ENCODE results near the gene SBK2. TPM values are rescaled to one million over a fixed set of nuclear protein-coding genes. Genes with fewer than 3 reads are reported as not detected.
"Not testable (repeated sequence)": the region's sequence is repeated elsewhere in the genome, so short reads cannot be mapped to it uniquely, and the experiment has no call there.

Gene SBK2, protein sequence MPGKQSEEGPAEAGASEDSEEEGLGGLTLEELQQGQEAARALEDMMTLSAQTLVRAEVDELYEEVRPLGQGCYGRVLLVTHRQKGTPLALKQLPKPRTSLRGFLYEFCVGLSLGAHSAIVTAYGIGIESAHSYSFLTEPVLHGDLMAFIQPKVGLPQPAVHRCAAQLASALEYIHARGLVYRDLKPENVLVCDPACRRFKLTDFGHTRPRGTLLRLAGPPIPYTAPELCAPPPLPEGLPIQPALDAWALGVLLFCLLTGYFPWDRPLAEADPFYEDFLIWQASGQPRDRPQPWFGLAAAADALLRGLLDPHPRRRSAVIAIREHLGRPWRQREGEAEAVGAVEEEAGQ
- total RNA-seq = not detected

DNA sequence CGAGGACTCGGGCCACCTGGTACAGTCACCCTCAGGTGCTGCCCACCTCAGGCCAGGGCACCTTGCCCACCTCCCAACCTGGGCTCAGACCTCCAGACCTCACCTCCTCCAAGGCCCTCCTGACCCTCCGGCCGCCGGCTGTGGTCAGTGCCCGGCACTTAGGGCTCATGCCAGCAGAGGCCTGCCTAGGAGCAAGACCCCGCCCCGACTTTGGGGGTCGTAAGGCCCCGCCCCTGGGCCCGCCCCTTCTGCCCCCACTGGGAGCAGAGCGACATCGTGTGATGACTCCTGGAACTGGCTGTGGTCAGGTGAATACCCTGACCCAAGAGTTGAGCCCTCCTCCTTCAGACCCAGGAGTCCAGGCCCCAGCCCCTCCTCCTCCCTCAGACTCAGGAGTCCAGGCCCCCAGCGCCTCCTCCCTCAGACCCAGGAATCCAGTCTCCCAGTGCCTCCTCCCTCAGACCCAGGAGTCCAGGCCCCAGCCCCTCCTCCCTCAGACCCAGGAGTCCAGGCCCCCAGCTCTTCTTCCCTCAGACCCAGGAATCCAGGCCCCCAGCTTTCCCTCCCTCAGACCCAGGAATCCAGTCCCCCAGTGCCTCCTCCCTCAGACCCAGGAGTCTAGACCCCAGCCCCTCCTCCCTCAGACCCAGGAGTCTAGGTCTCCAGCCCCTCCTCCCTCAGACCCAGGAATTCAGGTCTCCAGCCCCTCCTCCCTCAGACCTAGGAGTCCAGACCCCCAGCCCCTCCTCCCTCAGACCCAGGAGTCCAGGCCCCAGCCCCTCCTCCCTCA, at the start of gene SBK2:
TSS of gene SBK2 (minus strand) at position 183 of the 790 bp plus-strand sequence. CDS start 839 bp downstream, outside the sequence.
- Mint-ChIP-seq H3K27ac (no peak within 1 kb of the TSS), H3K27me3 (no peaks in the 10 kb centered on the region), H3K36me3 (ENCODE audit: low read depth) (no peaks in the 10 kb centered on the region), H3K4me1 (no peaks in the 10 kb centered on the region), H3K9me3 (ENCODE audit: low read depth) (no peaks in the 10 kb centered on the region), H3K4me3 (no peak within 1 kb of the TSS)
- DNase-seq = no peak
- POLR2A ChIA-PET = no interaction called here
- no peak for ATAC-seq
- CTCF ChIA-PET = no interaction called here
- intact Hi-C loops (cut with DNase I, micrococcal nuclease) = no loop called here

DNA sequence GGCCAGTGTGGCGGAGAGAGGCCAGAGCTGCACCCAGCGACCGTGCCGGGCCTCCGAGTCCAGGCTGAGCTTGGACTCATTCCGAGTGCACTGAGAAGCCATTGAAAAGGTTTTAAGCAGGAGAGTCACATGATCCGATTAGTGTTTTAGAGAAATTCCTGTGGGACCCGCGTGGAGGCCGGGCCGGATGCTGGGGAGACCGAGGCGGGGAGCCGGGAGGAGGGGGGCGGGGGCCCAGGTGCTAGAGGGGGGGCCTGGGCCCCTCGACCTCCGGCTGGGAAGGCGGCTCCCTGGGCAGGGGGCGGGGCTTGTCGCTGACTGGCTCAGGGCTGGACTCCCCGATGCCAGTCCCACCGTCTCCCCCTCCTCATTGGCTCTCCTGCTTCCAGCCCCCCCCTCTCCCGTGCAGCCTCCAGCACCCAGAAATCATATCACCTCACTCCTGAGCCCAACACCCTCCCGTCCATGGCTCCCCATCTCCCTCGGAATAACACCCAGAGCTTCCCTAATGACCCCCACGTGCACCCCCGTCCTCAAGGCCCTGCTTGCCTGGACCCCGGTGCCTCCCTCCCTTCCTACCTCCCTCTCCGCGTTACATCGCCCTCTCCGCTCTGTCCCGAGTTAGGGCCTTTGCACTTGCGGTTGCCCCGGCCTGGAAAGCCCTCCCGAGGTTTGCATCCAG, 48.9 kb upstream of the SBK2 start:
- Mint-ChIP-seq H3K27me3 (no peaks in the 10 kb centered on the region), H3K9me3 (ENCODE audit: low read depth) (no peaks in the 10 kb centered on the region), H3K27ac (peak overlapping the region; percentile 43), H3K36me3 (ENCODE audit: low read depth) (no peaks in the 10 kb centered on the region), H3K4me1 (peaks cover 32% of the 10 kb centered on the region), H3K4me3 (peak overlapping the region; percentile 71)
- ATAC-seq (peak; percentile 39), DNase-seq (peak; percentile 74)
- POLR2A ChIA-PET = interaction anchor here (1.1 kb wide), 1 partner anchor 13 kb away, joined by 3 read pairs; the partner anchor contains the start of gene FIZ1
- intact Hi-C loops (cut with DNase I, micrococcal nuclease) = loop anchor here in 1 of 2 experiments (5.0 kb wide), 1 partner anchor 727 kb away; the partner anchor contains the start of gene ZSCAN5A
- CTCF ChIA-PET = interaction anchor here (0.7 to 1.2 kb wide), 3 partner anchors 19 to 109 kb away, joined by 3 read pairs; partner anchors contain the start of gene ZNF628

DNA sequence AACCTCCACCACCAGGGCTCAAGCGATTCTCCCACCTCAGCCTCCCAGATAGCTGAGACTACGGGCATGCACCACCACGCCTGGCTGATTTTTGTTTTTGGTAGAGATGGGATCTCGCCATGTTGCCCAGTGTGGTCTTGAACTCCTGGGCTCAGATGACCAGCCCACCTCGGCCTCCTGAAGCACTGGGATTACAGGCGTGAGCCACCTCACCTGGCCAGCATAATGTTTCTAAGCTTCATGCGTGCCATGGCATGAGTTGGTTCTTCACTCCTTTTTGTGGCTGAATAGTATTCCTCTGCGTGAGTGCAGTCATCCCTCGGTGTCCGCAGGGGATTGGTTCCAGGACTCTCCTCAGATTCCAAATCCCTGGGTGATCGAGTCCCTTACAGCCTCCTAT, 47.9 kb upstream of the SBK2 start:
- H3K9me3 Mint-ChIP-seq (ENCODE audit: low read depth) = no peaks in the 10 kb centered on the region
- peaks cover 33% of the 10 kb centered on the region for H3K4me1 Mint-ChIP-seq
- intact Hi-C loops (cut with DNase I, micrococcal nuclease) = loop anchor here (5.0 kb wide), 2 partner anchors 57 to 727 kb away; partner anchors contain the start of genes ZNF580 (in 1 of the 2), ZNF581 (in 1 of the 2) and ZSCAN5A (in 1 of the 2)
- POLR2A ChIA-PET = no interaction called here
- ATAC-seq = no peak
- peaks cover 4% of the 10 kb centered on the region for H3K36me3 Mint-ChIP-seq (ENCODE audit: low read depth)
- no peak for DNase-seq
- no peak overlapping the region for H3K4me3 Mint-ChIP-seq
- H3K27ac Mint-ChIP-seq = no peak overlapping the region
- CTCF ChIA-PET = interaction anchor here (0.5 to 1.9 kb wide), 2 partner anchors 11 to 22 kb away, joined by 3 to 4 read pairs; no protein-coding TSS in a partner anchor
- H3K27me3 Mint-ChIP-seq = no peaks in the 10 kb centered on the region

DNA sequence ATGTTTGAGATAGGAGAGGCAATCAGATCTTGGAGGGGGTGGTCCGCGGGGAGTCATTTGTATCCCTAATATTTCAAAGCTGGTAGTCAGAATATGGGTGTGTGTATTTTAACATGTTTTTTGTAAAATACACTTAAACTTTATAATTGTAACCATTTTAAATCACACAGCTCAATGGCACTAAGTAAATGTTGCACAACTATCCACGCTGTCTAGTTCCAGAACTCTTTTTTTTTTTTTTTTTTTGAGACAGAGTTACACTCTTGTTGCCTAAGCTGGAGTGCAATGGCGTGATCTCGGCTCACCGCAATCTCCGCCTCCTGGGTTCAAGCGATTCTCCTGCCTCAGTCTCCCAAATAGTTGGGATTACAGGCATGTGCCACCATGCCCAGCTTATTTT, 47.0 kb upstream of the SBK2 start:
- H3K4me3 Mint-ChIP-seq; H3K9me3 Mint-ChIP-seq (ENCODE audit: low read depth); ATAC-seq; H3K36me3 Mint-ChIP-seq (ENCODE audit: low read depth); H3K27ac Mint-ChIP-seq; DNase-seq; H3K27me3 Mint-ChIP-seq: not testable (repeated sequence)
- ChIA-PET CTCF (interaction anchor here (0.6 to 1.9 kb wide), 3 partner anchors 10 to 51 kb away, joined by 3 to 4 read pairs (median 4); no protein-coding TSS in a partner anchor), POLR2A (interaction anchor here (0.6 kb wide), 1 partner anchor 41 kb away, joined by 5 read pairs; the partner anchor contains the start of gene ZNF784)
- intact Hi-C loops (cut with DNase I, micrococcal nuclease) = loop anchor here in 1 of 2 experiments (5.0 kb wide), 1 partner anchor 58 kb away; the partner anchor contains the start of genes ZNF580 and ZNF581
- peaks cover 37% of the 10 kb centered on the region for H3K4me1 Mint-ChIP-seq

GRCh38 chr19:55582284-55582683, 45.4 kb upstream of the SBK2 start:
- H3K27me3 Mint-ChIP-seq; H3K9me3 Mint-ChIP-seq (ENCODE audit: low read depth); H3K4me3 Mint-ChIP-seq; H3K27ac Mint-ChIP-seq; DNase-seq; POLR2A ChIA-PET; ATAC-seq: not testable (repeated sequence)
- CTCF ChIA-PET = interaction anchor here (0.9 to 1.1 kb wide), 2 partner anchors 49 to 51 kb away, joined by 3 to 4 read pairs; no protein-coding TSS in a partner anchor
- H3K4me1 Mint-ChIP-seq = peaks cover 33% of the 10 kb centered on the region
- intact Hi-C loops (cut with DNase I, micrococcal nuclease) = loop anchor here in 1 of 2 experiments (5.0 kb wide), 1 partner anchor 60 kb away; the partner anchor contains the start of genes ZNF580 and ZNF581
- peaks cover 14% of the 10 kb centered on the region for H3K36me3 Mint-ChIP-seq (ENCODE audit: low read depth)

DNA sequence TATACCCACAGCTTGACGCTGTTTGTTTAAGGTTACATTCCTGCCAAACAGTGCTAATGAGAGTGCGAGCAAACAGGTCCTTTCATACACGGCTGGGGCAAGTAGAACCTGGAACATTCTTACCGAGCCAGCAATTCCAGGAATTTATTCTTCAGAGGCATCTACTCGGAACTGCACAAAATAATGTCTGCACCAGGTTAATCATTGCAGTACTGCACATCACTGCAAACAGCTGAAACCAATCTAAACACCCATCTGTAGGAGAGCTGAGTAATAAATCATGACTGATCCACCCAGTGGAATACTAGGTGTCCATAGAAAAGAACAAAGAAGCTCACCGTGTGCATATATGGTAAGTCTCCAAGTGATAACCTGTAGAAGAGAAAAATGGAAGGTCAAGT, 44.9 kb upstream of the SBK2 start:
- Mint-ChIP-seq H3K27ac (no peak overlapping the region), H3K4me1 (peaks cover 29% of the 10 kb centered on the region), H3K27me3 (no peaks in the 10 kb centered on the region), H3K9me3 (ENCODE audit: low read depth) (no peaks in the 10 kb centered on the region), H3K4me3 (peak overlapping the region; percentile 83), H3K36me3 (ENCODE audit: low read depth) (peaks cover 18% of the 10 kb centered on the region)
- CTCF ChIA-PET = interaction anchor here (0.6 to 1.8 kb wide), 5 partner anchors 49 to 355 kb away, joined by 3 to 6 read pairs (median 3); no protein-coding TSS in a partner anchor
- no peak for ATAC-seq
- intact Hi-C loops (cut with DNase I, micrococcal nuclease) = loop anchor here (1.0 to 5.0 kb wide), 6 partner anchors 17 to 197 kb away; partner anchors contain the start of genes FIZ1 (in 1 of the 2), RPL28 (in 1 of the 2), ZNF580 (in 1 of the 2) and ZNF581 (in 1 of the 2)
- POLR2A ChIA-PET = interaction anchor here (2.0 kb wide), 1 partner anchor 17 kb away, joined by 6 read pairs; the partner anchor contains the start of gene FIZ1
- DNase-seq = no peak

- intact Hi-C loops (cut with DNase I, micrococcal nuclease) = loop anchor here (1.0 to 5.0 kb wide), 6 partner anchors 18 to 196 kb away; partner anchors contain the start of genes FIZ1 (in 1 of the 2), RPL28 (in 1 of the 2), ZNF580 (in 1 of the 2) and ZNF581 (in 1 of the 2)
- no peak for ATAC-seq
- ChIA-PET CTCF (interaction anchor here (0.6 to 1.8 kb wide), 5 partner anchors 50 to 356 kb away, joined by 3 to 6 read pairs (median 3); no protein-coding TSS in a partner anchor), POLR2A (interaction anchor here (2.0 kb wide), 1 partner anchor 18 kb away, joined by 6 read pairs; the partner anchor contains the start of gene FIZ1)
- peaks cover 19% of the 10 kb centered on the region for H3K36me3 Mint-ChIP-seq (ENCODE audit: low read depth)
- DNase-seq = peak; percentile 62
- H3K27ac Mint-ChIP-seq = peak overlapping the region; percentile 75
- peaks cover 28% of the 10 kb centered on the region for H3K4me1 Mint-ChIP-seq
- H3K9me3 Mint-ChIP-seq (ENCODE audit: low read depth) = no peaks in the 10 kb centered on the region
- peak overlapping the region; percentile 83 for H3K4me3 Mint-ChIP-seq
- H3K27me3 Mint-ChIP-seq = no peaks in the 10 kb centered on the region
Observed at GRCh38 chr19:55581145-55581822, 44.4 kb upstream of the SBK2 start.

- peak; percentile 79 for ATAC-seq
- POLR2A ChIA-PET = interaction anchor here (2.0 kb wide), 1 partner anchor 19 kb away, joined by 6 read pairs; the partner anchor contains the start of gene FIZ1
Observed at GRCh38 chr19:55580628-55581144, 43.8 kb upstream of the SBK2 start, which contains the start of gene ZNF579. ZNF579 (minus strand) TSS chr19:55580848; CDS start chr19:55579639, 1,209 bp downstream.

More at GRCh38 chr19:55580628-55581144, 43.8 kb upstream of the SBK2 start, which contains the start of gene ZNF579:
- H3K27me3 Mint-ChIP-seq = no peaks in the 10 kb centered on the region
- H3K4me1 Mint-ChIP-seq = peaks cover 23% of the 10 kb centered on the region
- peak within 1 kb of the TSS; percentile 78 for H3K27ac Mint-ChIP-seq
- H3K9me3 Mint-ChIP-seq (ENCODE audit: low read depth) = no peaks in the 10 kb centered on the region
- intact Hi-C loops (cut with DNase I, micrococcal nuclease) = loop anchor here (1.0 to 5.0 kb wide), 9 partner anchors 18 to 195 kb away; partner anchors contain the start of genes FIZ1 (in 2 of the 2), EPN1 (in 1 of the 2), RPL28 (in 1 of the 2) and ZNF580 (in 1 of the 2)
- peak within 1 kb of the TSS; percentile 83 for H3K4me3 Mint-ChIP-seq
- CTCF ChIA-PET = interaction anchor here (1.8 kb wide), 1 partner anchor 59 kb away, joined by 6 read pairs; no protein-coding TSS in a partner anchor
- DNase-seq = peak; percentile 89
- peaks cover 19% of the 10 kb centered on the region for H3K36me3 Mint-ChIP-seq (ENCODE audit: low read depth)

All from activated CD4-positive, alpha-beta T cell treated with anti-CD3 and anti-CD28 coated beads for 36 hours (primary cell).